CD14-positive monocyte (primary cell): Measurements from ENCODE around the gene CAMTA1. TPM values are rescaled to one million over a fixed set of nuclear protein-coding genes. Genes with fewer than 3 reads are reported as not detected.
A peak's percentile ranks its signal among the peaks of the same experiment; 100 is the strongest.

Experiments used
- DNase-seq, 3 donors: peaks; one replicate each; pipeline ENCODE4 v3.0.0-alpha.2; 2011 to 2022
- H2AFZ ChIP-seq: 2 replicates; pipeline ENCODE4 v1.6.0; 2012; ENCODE audit warnings: mild to moderate bottlenecking, low read depth, low read length, inconsistent platforms; ENCODE audit not compliant: insufficient read depth, poor library complexity, severe bottlenecking
- H3K27ac ChIP-seq, 2 donors: 1 replicate in 1 of 2; 2 replicates in 1 of 2; pipeline ENCODE4 v1.5.1; 2012 to 2013; ENCODE audit warnings: low read length in 2 of 2, control low read depth in 1 of 2, inconsistent platforms in 1 of 2, low read depth in 1 of 2, mild to moderate bottlenecking in 1 of 2
- H3K27me3 ChIP-seq, 2 donors: one replicate each; pipeline versions ENCODE4 v1.6.0 to v1.6.1; 2011 to 2013; ENCODE audit warnings: low read length in 2 of 2; ENCODE audit not compliant: control insufficient read depth in 2 of 2, insufficient read depth in 2 of 2
- H3K36me3 ChIP-seq, 2 donors: replicated peaks in 1 of 2; 1 replicate in 1 of 2; 2 replicates in 1 of 2; pipeline versions ENCODE4 v1.5.1 to v1.6.1; 2012 to 2013; ENCODE audit warnings: low read length in 2 of 2, control low read depth in 1 of 2, inconsistent platforms in 1 of 2, mild to moderate bottlenecking in 1 of 2; ENCODE audit not compliant: insufficient read depth in 2 of 2, control insufficient read depth in 1 of 2
- H3K4me1 ChIP-seq, 2 donors: 1 replicate in 1 of 2; 2 replicates in 1 of 2; pipeline versions ENCODE4 v1.5.1 to v1.6.1; 2012 to 2013; ENCODE audit warnings: low read length in 2 of 2, control low read depth in 1 of 2, inconsistent platforms in 1 of 2, mild to moderate bottlenecking in 1 of 2, moderate library complexity in 1 of 2; ENCODE audit not compliant: insufficient read depth in 2 of 2, control insufficient read depth in 1 of 2
- H3K4me2 ChIP-seq: replicated peaks from 2 replicates; pipeline ENCODE3; 2012; ENCODE audit warnings: low read length, moderate library complexity, mild to moderate bottlenecking; ENCODE audit not compliant: poor library complexity, severe bottlenecking; ENCODE audit errors: extremely low read depth
- H3K4me3 ChIP-seq, 3 experiments: fragments of 200-600 bp in 1 of 3; sonication (generic) in 1 of 3; replicated peaks in 1 of 3; 1 replicate in 2 of 3; 2 replicates in 1 of 3; pipeline ENCODE4 v1.5.1; 2011 to 2013; ENCODE audit warnings: low read length in 3 of 3, mild to moderate bottlenecking in 3 of 3, control low read depth in 2 of 3, low read depth in 2 of 3, inconsistent platforms in 1 of 3, moderate library complexity in 1 of 3
- H3K79me2 ChIP-seq: 2 replicates; pipeline ENCODE4 v1.6.0; 2012; ENCODE audit warnings: mild to moderate bottlenecking, control low read depth, inconsistent platforms, low read length, moderate library complexity; ENCODE audit not compliant: insufficient read depth
- H3K9ac ChIP-seq: 2 replicates; pipeline ENCODE4 v1.6.0; 2017; ENCODE audit warnings: low read length, mild to moderate bottlenecking; ENCODE audit not compliant: insufficient read depth, poor library complexity, severe bottlenecking
- H3K9me3 ChIP-seq, 2 donors: replicated peaks in 1 of 2; 1 replicate in 1 of 2; 2 replicates in 1 of 2; pipeline versions ENCODE4 v1.5.1 to v1.6.1; 2012 to 2013; ENCODE audit warnings: low read length in 2 of 2, control low read depth in 1 of 2; ENCODE audit not compliant: control insufficient read depth in 1 of 2, insufficient read depth in 1 of 2
- H4K20me1 ChIP-seq: 2 replicates; pipeline ENCODE4 v1.6.0; 2012; ENCODE audit warnings: mild to moderate bottlenecking, low read length, control low read depth, moderate library complexity; ENCODE audit not compliant: insufficient read depth
- H3K27ac Mint-ChIP-seq, 7 donors: one replicate each; pipeline ENCODE4 v1.8.0; 2020; ENCODE audit warnings: mild to moderate bottlenecking in 7 of 7, mixed read lengths in 7 of 7, moderate library complexity in 6 of 7, inconsistent platforms in 2 of 7
- H3K27me3 Mint-ChIP-seq, 3 donors: one replicate each; pipeline ENCODE4 v1.8.0; 2021 to 2022; ENCODE audit warnings: low read depth in 3 of 3, mild to moderate bottlenecking in 3 of 3, mixed read lengths in 3 of 3, moderate library complexity in 3 of 3, inconsistent platforms in 1 of 3
- H3K36me3 Mint-ChIP-seq, 2 donors: one replicate each; pipeline ENCODE4 v1.8.0; 2020; ENCODE audit warnings: mixed read lengths in 2 of 2, inconsistent platforms in 1 of 2, mild to moderate bottlenecking in 1 of 2
- H3K4me1 Mint-ChIP-seq: one replicate; pipeline ENCODE4 v1.8.0; 2020; ENCODE audit warnings: mild to moderate bottlenecking, mixed read lengths
- H3K4me3 Mint-ChIP-seq, 2 donors: one replicate each; pipeline ENCODE4 v1.8.0; 2020; ENCODE audit warnings: mild to moderate bottlenecking in 2 of 2, mixed read lengths in 2 of 2, moderate library complexity in 1 of 2
- H3K9me3 Mint-ChIP-seq, 7 donors: one replicate each; pipeline ENCODE4 v1.8.0; 2020 to 2022; ENCODE audit warnings: mixed read lengths in 7 of 7, mild to moderate bottlenecking in 6 of 7, moderate library complexity in 6 of 7, inconsistent platforms in 2 of 7
- WGBS: methylation state at CpG from one replicate; pipeline ENCODE4 v1.1.5; 2013; ENCODE audit warnings: missing lambda C conversion rate; ENCODE audit not compliant: insufficient coverage; 5-methylcytosine and 5-hydroxymethylcytosine counted together
- intact Hi-C, 2 donors: fragments of 100-400 bp; cut with micrococcal nuclease; formaldehyde crosslinking; loops; one replicate each; pipeline versions ENCODE4 v1.15.0 to v1.15.1; 2023
- polyA plus RNA-seq, 3 donors: library from polyadenylated mRNA; depleted of rRNA in 1 of 3; unstranded in 2 of 3; stranded (reverse) in 1 of 3; fragments of 300-500 nt in 2 of 3; fragments of >200 nt in 1 of 3; fragmentation: Illumina TruSeq in 2 of 3; gene quantifications; 1 replicate in 2 of 3; 2 replicates in 1 of 3; pipeline ENCODE4 v1.2.3, GENCODE V29; 2012 to 2021
- TF ChIP-seq, protein P1 (sequence below): fragments of 200-600 bp; IDR thresholded peaks from one replicate; pipeline ENCODE4 v1.8.0; 2022; ENCODE audit warnings: antibody characterized with exemption, mild to moderate bottlenecking

CAMTA1 gene
- polyA plus RNA-seq, 3 donors: 52.0 to 89.6 (median 78.3) TPM

DNA sequence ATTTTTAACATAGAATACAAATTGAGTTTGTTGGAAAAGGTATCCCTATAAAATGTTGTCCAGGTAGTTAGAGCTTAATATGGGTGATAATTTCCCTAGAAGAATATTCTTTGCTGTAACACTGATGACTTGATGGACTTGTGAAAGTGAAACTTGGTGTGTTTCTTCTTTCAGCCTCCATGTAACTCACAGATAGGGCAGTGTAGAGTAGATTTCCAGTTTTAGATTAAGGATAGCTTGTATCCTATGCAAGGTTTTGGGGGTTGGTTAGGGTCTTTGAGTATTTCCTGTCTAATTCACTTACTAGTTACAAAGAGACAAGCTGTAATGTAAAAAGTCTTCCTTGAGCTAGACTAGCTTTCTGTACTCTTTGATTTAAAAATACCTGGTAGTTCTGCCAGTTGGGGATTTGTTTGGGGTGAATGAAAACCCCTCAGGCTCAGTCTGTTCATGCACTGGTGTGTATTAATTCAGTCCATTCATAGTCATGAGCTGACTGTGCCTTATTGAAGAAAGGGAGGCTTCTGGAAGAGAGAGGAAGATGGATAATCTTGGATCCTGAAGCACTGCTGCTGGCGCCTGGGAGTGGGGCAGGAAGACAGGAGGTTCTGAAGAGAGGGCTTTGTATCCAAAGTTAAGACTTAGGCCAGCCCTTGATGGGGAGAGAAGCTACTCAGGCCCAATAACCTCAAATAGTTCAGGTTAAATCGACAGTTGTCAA, 83.6 kb downstream of the CAMTA1 start:
- H3K9ac ChIP-seq: no peak overlapping the region
- no peak overlapping the region for H3K4me2 ChIP-seq
- no peak overlapping the region for H2AFZ ChIP-seq
- no peaks in the 10 kb centered on the region for H3K9me3 ChIP-seq
- Mint-ChIP-seq H3K4me3 (no peak overlapping the region), H3K36me3 (peaks cover 22% of the 10 kb centered on the region in 2 donors), H3K27ac (peak overlapping the region in 4 of 7 donors; percentile 43 to 72 (median 56)), H3K9me3 (no peaks in the 10 kb centered on the region), H3K27me3 (no peaks in the 10 kb centered on the region), H3K4me1 (peaks cover 12% of the 10 kb centered on the region)
- peaks cover 2 to 22% of the 10 kb centered on the region in 2 donors for H3K36me3 ChIP-seq
- TF ChIP-seq, protein P1, sequence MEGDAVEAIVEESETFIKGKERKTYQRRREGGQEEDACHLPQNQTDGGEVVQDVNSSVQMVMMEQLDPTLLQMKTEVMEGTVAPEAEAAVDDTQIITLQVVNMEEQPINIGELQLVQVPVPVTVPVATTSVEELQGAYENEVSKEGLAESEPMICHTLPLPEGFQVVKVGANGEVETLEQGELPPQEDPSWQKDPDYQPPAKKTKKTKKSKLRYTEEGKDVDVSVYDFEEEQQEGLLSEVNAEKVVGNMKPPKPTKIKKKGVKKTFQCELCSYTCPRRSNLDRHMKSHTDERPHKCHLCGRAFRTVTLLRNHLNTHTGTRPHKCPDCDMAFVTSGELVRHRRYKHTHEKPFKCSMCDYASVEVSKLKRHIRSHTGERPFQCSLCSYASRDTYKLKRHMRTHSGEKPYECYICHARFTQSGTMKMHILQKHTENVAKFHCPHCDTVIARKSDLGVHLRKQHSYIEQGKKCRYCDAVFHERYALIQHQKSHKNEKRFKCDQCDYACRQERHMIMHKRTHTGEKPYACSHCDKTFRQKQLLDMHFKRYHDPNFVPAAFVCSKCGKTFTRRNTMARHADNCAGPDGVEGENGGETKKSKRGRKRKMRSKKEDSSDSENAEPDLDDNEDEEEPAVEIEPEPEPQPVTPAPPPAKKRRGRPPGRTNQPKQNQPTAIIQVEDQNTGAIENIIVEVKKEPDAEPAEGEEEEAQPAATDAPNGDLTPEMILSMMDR: no peak
- no peak overlapping the region for H3K4me3 ChIP-seq
- H4K20me1 ChIP-seq: peaks cover 23% of the 10 kb centered on the region
- H3K79me2 ChIP-seq: no peaks in the 10 kb centered on the region
- DNase-seq: no peak
- no peaks in the 10 kb centered on the region for H3K4me1 ChIP-seq
- no peak overlapping the region for H3K27ac ChIP-seq
- WGBS: no CpG with 5 or more reads among the region's 2 CpGs
- intact Hi-C loops: no loop called here
- H3K27me3 ChIP-seq: no peaks in the 10 kb centered on the region

DNA sequence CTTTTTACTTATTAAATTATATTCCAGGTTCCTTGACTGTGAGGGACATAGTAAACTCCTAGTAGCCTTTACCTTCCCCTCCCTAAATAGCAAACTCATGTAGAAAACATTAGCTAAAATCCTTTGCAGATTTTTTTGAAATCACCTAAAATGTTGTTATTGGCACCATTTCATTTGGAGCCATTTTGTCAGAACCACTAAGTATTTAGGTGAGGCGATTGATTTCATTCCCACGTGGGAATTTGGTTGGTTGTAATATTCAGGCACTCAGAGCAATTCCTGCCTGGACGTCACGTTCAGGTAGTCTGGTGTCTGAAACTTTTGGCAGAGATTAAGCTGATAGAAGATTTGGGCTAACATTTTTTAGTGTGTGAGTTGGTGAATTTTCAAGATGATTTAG, 84.3 kb downstream of the CAMTA1 start:
- H4K20me1 ChIP-seq: peaks cover 19% of the 10 kb centered on the region
- TF ChIP-seq, protein P1: no peak
- intact Hi-C loops: no loop called here
- H3K36me3 ChIP-seq: peaks cover 7 to 22% of the 10 kb centered on the region in 2 donors
- no peaks in the 10 kb centered on the region for H3K79me2 ChIP-seq
- Mint-ChIP-seq H3K36me3 (peaks cover 20 to 21% of the 10 kb centered on the region in 2 donors), H3K4me3 (no peak overlapping the region), H3K4me1 (peaks cover 12% of the 10 kb centered on the region), H3K9me3 (no peaks in the 10 kb centered on the region), H3K27me3 (no peaks in the 10 kb centered on the region), H3K27ac (no peak overlapping the region)
- 100% methylated on average over 4 of the region's 4 CpGs for WGBS
- H3K4me2 ChIP-seq: no peak overlapping the region
- H3K4me1 ChIP-seq: no peaks in the 10 kb centered on the region
- no peak overlapping the region for H3K4me3 ChIP-seq
- H3K9ac ChIP-seq: no peak overlapping the region
- no peak overlapping the region for H2AFZ ChIP-seq
- H3K27me3 ChIP-seq: no peaks in the 10 kb centered on the region
- H3K9me3 ChIP-seq: no peaks in the 10 kb centered on the region
- DNase-seq: no peak
- no peak overlapping the region for H3K27ac ChIP-seq
